ENCODE data around the gene STIMATE. TPM values are rescaled to one million over a fixed set of nuclear protein-coding genes. Genes with fewer than 3 reads are reported as not detected.

STIMATE gene
- total and polyA plus RNA-seq, 8 donors: 4.9 to 121 (median 14.0) TPM

- peaks cover 19 to 42% (median 23%) of the 10 kb centered on the region in 4 donors for H3K4me1 ChIP-seq
- H3K4me3 ChIP-seq: no peak overlapping the region
- TF ChIP-seq POLR2AphosphoS5 (IDR thresholded peaks at IDR 0.05): no peak
- TF ChIP-seq EP300 (IDR thresholded peaks at IDR 0.05): no peak
- TF ChIP-seq, protein P1, sequence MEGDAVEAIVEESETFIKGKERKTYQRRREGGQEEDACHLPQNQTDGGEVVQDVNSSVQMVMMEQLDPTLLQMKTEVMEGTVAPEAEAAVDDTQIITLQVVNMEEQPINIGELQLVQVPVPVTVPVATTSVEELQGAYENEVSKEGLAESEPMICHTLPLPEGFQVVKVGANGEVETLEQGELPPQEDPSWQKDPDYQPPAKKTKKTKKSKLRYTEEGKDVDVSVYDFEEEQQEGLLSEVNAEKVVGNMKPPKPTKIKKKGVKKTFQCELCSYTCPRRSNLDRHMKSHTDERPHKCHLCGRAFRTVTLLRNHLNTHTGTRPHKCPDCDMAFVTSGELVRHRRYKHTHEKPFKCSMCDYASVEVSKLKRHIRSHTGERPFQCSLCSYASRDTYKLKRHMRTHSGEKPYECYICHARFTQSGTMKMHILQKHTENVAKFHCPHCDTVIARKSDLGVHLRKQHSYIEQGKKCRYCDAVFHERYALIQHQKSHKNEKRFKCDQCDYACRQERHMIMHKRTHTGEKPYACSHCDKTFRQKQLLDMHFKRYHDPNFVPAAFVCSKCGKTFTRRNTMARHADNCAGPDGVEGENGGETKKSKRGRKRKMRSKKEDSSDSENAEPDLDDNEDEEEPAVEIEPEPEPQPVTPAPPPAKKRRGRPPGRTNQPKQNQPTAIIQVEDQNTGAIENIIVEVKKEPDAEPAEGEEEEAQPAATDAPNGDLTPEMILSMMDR (IDR thresholded peaks at IDR 0.05): peak in 1 of 7 experiments; percentile 19
- no peak for TF ChIP-seq POLR2A (IDR thresholded peaks at IDR 0.05)
- DNase-seq: peak; percentile 33 to 47
- no peaks in the 10 kb centered on the region for H3K27me3 ChIP-seq
- whole genome bisulfite sequencing, 5 donors: 52 to 70% (median 54%) methylated on average over 10 of the region's 10 CpGs
- H3K36me3 ChIP-seq: peaks cover 3 to 21% (median 15%) of the 10 kb centered on the region in 4 donors
- H3K9me3 ChIP-seq: no peaks in the 10 kb centered on the region
- intact Hi-C loops (cut with DNase I; ENCODE audit: low total_unique reads): no loop called here
- no peak overlapping the region for H3K27ac ChIP-seq
These were observed 69.4 kb downstream of the STIMATE start for GRCh38 chr3:52827866-52828376.

- Histone ChIP-seq H3K4me3 (no peak overlapping the region), H3K27ac (no peak overlapping the region), H3K27me3 (no peaks in the 10 kb centered on the region), H3K4me1 (peaks cover 19 to 42% (median 23%) of the 10 kb centered on the region in 4 donors), H3K36me3 (peaks cover 3 to 25% (median 19%) of the 10 kb centered on the region in 4 donors), H3K9me3 (no peaks in the 10 kb centered on the region)
- WGBS, 5 donors: 59 to 70% (median 67%) methylated on average over 9 of the region's 9 CpGs
- intact Hi-C loops (cut with DNase I; ENCODE audit: low total_unique reads): no loop called here
- DNase-seq: no peak
- no peak for TF ChIP-seq POLR2AphosphoS5 (IDR thresholded peaks at IDR 0.05)
- no peak for TF ChIP-seq POLR2A (IDR thresholded peaks at IDR 0.05)
- TF ChIP-seq EP300 (IDR thresholded peaks at IDR 0.05): no peak
- TF ChIP-seq, protein P1 (IDR thresholded peaks at IDR 0.05): no peak
These were observed 69.9 kb downstream of the STIMATE start for GRCh38 chr3:52827441-52827840.

DNA sequence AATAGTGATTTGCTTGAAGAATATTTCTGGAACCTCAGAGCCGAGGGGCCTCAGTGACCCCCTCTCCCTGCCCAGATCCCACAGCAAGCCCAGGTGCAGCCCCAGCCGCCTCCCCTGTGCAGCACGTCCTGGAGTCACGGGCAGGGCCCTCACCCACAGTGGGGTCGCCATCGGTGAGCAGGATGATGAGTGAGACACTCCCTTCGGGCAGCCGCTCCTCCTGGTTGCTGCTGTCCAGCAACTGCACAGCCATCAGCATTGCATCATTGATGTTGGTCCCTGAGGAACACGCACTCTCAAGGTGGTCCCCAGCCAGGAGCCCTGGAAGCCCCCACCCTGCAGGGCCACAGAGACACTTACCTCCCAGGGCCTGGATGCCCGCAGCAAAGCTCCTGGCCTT, 73.3 kb downstream of the STIMATE start:
- Histone ChIP-seq H3K9me3 (no peaks in the 10 kb centered on the region), H3K27me3 (no peaks in the 10 kb centered on the region), H3K4me1 (peaks cover 5 to 12% (median 8%) of the 10 kb centered on the region in 4 donors), H3K4me3 (no peak overlapping the region), H3K36me3 (peaks cover 3 to 34% (median 24%) of the 10 kb centered on the region in 4 donors), H3K27ac (no peak overlapping the region)
- WGBS, 5 donors: 90 to 100% (median 95%) methylated on average over 9 to 10 of the region's 10 CpGs; no CpG with 5 or more reads in 1 of the 5 donors
- DNase-seq: no peak
- intact Hi-C loops (cut with DNase I; ENCODE audit: low total_unique reads): no loop called here
- TF ChIP-seq EP300 (IDR thresholded peaks at IDR 0.05) (no peak), POLR2A (IDR thresholded peaks at IDR 0.05) (no peak), POLR2AphosphoS5 (IDR thresholded peaks at IDR 0.05) (no peak)
- TF ChIP-seq, protein P1 (IDR thresholded peaks at IDR 0.05): no peak

DNA sequence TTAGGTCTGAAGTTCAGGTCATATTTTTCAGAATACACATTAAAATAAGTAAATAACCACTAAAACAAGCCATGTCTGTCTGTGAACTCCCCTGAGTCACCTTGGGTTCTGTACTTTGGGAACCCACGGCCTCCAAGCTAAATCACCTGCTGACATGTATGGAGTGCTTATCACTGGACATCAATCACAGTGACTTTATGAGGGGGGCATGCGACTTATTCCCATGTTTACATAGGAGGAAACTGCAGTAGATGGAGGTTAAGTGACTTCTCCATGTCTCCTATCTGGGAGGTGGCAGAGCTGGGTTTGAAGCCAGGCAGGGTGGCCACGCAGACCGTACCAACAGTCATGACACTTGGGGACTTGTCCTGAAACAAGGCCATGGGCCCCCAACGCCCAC, 75.0 kb downstream of the STIMATE start:
- no peak overlapping the region for H3K4me3 ChIP-seq
- no peaks in the 10 kb centered on the region for H3K9me3 ChIP-seq
- H3K27ac ChIP-seq: no peak overlapping the region
- no peaks in the 10 kb centered on the region for H3K27me3 ChIP-seq
- TF ChIP-seq, protein P1 (IDR thresholded peaks at IDR 0.05): no peak
- no peak for TF ChIP-seq POLR2A (IDR thresholded peaks at IDR 0.05)
- no peak for TF ChIP-seq EP300 (IDR thresholded peaks at IDR 0.05)
- no peak for TF ChIP-seq POLR2AphosphoS5 (IDR thresholded peaks at IDR 0.05)
- H3K4me1 ChIP-seq: peaks cover 0 to 2% (median 0%) of the 10 kb centered on the region in 4 donors
- no peak for DNase-seq
- WGBS, 5 donors: 84 to 94% (median 86%) methylated on average over 5 of the region's 5 CpGs
- peaks cover 3 to 34% (median 24%) of the 10 kb centered on the region in 4 donors for H3K36me3 ChIP-seq
- intact Hi-C loops (cut with DNase I; ENCODE audit: low total_unique reads): no loop called here

All from stomach (tissue), 9 donors.